NT2/D1 (cell line): ENCODE data around the gene WDR20.

Experiments used
- SUZ12 ChIP-seq: IDR thresholded peaks from 2 replicates; pipeline ENCODE4 v1.6.1; 2011; ENCODE audit not compliant: insufficient read length, insufficient read depth; ENCODE audit errors: extremely low read depth
- YY1 ChIP-seq: IDR thresholded peaks from 2 replicates; pipeline ENCODE4 v1.6.1; 2011; ENCODE audit not compliant: insufficient read length, insufficient read depth
- ZNF274 ChIP-seq: IDR thresholded peaks from 2 replicates; pipeline ENCODE4 v1.6.1; 2011; ENCODE audit warnings: mild to moderate bottlenecking, low read depth, low read length

DNA sequence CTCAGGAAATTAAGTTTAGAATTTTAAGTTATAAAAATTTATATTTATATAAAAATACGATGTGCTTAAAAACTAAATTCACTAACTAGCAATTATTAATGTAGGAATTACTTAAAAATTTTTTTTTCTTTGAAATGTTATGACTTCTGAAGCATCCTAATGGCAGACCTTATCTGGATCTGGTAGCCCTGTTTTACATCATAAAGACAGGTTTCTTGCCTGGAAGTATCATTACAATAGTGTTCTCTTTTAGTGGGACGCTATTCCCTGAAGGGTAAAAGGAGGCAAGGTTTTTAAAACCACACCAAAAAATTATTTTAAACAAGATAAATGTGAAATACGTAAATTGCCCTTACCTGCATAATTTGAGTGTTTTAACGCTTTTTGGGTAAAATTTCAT is 2.1 kb downstream of the WDR20 start:
- TF ChIP-seq YY1 (no peak), ZNF274 (no peak), SUZ12 (no peak)
